NCI-H2029 (cell line): ENCODE results near the gene ASB3.
"Not testable (repeated sequence)": the region's sequence is repeated elsewhere in the genome, so short reads cannot be mapped to it uniquely, and the experiment has no call there.

Source experiments
- DNase-seq: peaks from one replicate; lab custom pipeline; 2025; lab: John Stamatoyannopoulos, UW

ASB3 gene, protein sequence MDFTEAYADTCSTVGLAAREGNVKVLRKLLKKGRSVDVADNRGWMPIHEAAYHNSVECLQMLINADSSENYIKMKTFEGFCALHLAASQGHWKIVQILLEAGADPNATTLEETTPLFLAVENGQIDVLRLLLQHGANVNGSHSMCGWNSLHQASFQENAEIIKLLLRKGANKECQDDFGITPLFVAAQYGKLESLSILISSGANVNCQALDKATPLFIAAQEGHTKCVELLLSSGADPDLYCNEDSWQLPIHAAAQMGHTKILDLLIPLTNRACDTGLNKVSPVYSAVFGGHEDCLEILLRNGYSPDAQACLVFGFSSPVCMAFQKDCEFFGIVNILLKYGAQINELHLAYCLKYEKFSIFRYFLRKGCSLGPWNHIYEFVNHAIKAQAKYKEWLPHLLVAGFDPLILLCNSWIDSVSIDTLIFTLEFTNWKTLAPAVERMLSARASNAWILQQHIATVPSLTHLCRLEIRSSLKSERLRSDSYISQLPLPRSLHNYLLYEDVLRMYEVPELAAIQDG

DNA sequence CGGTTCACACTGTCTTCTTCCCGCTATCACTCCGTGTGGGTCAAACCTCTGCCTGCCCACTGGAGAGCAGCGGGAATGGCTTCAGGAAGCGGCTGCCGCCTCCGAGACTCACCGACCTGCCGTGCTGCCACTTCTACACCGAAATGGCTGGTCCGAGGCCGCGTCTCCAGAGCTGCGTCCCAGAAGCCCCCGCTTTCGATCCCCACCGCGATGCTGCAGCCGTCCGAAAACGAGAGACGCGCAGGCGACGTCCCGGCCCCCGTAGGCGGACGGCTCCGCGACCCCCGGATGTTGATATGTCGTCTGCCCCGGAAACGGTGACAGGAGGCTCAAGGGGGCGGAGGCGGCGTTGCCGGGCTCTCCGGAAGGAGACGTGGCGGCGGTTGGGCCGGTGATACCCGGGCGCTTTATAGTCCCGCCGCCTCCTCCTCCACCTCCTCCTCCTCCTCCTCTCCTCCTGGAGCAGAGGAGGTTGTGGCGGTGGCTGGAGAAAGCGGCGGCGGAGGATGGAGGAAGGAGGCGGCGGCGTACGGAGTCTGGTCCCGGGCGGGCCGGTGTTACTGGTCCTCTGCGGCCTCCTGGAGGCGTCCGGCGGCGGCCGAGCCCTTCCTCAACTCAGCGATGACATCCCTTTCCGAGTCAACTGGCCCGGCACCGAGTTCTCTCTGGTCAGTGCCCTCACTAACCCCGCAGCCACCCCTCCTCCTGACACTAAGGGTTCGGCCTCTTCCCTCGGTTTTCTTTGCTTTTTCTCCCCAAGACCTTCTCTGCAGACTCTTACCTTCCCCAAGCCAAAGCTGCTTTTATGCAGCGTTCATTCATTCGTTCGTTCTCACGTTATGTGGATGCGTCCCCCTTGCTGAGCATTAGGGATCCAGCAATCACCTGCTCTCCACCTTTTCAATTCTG lies at the start of gene ASB3, which contains the start of gene ERLEC1:
Gene ASB3, minus strand, starts transcription at position 249 of the 909 bp plus-strand sequence. CDS start 21,381 bp downstream, outside the sequence.
Gene ERLEC1, plus strand, starts transcription at position 340 of the 909 bp plus-strand sequence. Its CDS starts 167 bp downstream, at position 507.
- DNase-seq, result peak; percentile 70

DNA sequence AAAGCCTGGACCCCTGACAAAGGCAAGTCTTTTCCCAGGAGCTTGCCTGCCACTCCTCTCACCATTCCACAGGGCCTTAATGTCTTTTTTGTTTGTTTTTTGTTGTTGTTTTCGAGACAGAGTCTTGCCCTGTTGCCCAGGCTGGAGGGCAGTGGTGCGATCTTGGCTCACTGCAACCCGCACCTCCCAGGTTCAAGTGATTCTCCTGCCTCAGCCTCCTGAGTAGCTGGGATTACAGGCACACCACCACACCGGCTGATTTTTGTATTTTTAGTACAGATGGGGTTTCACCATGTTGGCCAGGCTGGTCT lies 43.2 kb upstream of the ASB3 start:
- DNase-seq, result not testable (repeated sequence)

DNA sequence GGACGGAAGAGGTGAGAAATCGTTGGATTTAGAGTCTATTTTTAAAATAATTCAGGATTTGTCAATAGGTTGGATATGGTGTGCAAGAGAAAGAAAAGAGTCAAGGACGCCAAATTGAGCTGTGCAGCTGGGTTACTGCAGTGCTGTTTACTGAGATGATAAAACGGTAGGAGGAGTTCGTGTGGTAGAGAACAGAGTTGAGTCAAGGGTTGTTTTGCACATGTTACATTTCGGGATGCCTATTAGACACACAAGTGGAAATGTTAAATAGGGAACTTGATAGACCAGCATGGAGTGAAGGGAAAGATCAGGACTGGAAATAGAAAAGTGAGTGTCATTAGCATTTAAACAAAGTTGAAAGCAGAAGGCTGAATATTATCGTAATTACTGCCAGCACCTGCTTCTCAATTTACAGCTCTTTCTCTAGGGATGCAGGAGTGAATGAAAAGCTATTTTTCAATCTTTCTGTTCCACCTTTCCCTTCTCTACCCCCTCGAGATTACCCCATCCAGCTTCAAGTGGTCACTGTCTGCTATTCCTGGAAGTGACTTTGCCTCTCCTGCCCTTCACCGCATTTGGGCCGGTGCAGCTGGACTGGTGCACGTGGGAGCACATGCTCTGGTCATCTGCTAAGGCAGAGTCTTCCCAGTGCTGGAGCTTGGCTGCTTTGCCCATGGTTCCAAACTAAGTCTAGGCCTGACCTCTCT lies 42.7 kb upstream of the ASB3 start:
- no peak for DNase-seq

DNA sequence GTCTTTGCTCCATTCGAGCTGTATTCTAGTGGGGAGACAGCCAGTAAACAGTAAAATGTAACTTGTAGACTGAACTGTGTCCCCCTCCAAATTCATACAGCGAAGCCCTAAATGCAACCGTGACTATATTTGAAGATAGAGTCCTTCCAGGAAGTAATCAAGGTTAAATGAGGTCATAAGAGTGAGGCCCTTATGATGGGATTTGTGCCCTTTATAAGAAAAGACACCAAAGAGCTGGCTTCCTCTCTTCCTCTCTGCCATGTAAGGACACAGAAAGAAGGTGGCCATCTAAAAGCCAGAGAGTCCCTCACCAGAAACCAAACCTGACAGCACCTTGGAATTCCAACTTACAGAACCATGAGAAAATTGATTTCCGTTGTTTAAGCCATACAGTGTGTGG lies 41.6 kb upstream of the ASB3 start:
- no peak for DNase-seq

DNA sequence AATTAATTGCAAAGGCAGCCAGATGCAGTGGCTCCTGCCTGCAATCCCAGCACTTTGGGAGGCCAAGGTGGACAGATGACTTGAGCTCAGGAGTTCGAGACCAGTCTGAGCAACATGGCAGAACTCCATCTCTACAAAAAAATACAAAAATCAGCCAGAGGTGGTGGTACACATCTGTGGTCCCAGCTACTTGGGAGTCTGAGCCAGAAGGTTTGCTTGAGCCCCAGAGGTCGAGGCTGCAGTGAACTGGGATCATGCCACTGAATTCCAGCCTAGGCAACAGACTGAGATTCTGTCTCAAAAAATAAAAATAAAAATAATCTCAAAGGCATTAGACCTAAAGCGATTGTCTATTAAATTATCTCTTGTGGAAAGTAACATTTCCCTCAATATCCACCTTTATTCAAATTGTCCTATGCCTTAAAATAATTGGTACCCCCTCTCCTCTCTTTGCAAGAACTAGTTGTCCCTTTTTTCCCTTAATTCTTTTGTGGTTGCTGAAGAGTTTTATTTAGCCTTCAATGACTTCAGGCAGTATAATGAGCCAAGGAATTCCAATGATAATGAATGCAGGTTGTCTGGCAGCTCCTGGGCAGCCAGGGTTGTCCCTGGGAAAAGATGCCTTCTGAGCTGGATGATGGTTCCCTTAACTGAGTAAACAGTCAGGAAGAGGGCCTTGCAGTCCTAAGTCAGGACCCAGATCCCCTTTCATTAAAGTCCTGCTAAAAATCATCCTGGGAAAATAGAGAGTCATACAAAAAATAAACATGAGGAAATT lies 40.8 kb upstream of the ASB3 start:
- no peak for DNase-seq

DNA sequence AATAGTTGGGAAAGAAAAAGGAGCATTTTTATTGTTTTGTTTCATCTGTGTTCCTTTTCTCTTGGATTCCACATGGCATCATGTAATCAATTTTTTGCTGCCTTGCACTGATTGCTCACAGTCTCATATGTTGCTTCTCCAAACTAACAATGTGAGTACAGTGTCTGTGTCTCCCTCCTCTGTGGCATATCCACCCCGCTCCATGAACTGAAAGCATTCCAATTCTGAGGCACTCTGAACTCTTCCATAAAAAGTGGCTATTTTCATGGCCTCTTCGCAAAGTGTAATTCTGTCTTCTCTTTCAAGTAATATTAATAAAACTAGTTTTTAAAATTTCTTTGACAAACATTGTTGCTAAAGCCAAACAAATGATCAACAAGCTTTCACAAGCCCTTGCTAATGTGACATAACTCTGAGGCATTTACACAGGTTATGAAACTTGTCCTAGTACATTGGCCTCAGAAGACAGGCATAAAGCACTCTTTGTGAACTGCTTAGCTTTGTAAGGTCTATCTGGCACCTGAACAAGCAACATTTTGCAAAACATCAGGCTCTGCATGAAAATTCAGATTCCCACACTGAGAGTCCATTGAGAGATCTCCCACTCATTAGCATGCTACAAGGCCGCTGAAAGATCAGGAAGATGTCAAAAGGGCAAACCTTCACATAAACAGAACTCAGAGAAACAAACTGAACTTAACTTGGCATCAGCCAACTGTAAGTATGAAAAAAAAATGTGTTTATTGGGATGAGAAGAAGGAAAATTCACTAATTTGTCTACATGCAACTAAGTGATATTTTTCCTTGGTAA lies 40.0 kb upstream of the ASB3 start:
- no peak for DNase-seq

DNA sequence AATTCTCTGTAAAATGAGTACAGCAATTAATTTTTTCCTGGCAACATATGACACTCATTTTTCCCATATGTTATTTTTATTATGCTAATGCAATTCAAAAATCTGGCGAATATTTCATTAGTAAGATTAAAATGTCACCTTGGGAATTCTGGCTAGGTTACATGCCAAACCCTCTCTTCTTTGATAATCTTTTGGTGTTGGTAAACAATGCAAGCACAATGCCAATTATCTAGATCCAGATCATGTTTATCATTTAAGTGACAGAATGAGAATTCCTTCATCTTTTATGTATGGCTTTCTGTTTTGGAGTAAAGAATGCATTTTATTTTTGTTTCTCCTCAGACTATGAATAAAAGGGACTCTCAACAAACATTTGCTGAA lies 39.3 kb upstream of the ASB3 start:
- no peak for DNase-seq

DNA sequence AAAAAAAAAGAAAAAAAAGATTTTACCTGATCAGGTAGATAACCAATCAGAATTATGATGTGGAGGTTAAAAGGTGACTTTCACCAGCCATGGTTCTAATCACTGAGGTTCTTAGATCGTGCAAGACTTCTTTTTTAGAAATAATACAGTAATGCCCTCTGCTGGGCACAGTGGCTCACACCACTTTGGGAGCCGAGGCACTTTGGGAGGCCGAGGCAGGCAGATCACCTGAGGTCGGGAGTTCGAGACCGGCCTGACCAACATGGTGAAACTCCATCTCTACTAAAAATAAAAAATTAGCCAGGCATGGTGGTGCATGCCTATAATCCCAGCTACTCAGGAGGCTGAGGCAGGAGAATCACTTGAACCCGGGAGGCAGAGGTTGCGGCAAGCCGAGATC lies 36.9 kb upstream of the ASB3 start:
- not testable (repeated sequence) for DNase-seq

DNA sequence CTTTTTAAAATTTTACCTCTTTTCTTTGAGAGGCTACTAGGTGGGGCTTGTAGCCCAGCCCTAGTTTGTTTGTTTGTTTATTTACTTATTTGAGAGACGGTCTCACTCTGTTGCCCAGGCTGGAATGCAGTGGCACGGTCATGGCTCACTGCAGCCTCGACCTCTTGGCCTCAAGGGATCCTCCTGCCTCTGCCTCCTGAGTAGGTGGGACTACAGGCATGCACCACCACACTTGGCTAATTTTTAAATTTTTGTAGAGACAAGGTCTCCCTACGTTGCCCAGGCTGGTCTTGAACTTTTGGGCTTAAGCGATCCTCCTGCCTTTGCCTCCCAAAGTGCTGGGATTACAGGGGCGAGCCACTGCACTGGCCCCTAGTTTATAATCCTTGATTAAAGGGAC lies 35.1 kb upstream of the ASB3 start:
- no peak for DNase-seq

DNA sequence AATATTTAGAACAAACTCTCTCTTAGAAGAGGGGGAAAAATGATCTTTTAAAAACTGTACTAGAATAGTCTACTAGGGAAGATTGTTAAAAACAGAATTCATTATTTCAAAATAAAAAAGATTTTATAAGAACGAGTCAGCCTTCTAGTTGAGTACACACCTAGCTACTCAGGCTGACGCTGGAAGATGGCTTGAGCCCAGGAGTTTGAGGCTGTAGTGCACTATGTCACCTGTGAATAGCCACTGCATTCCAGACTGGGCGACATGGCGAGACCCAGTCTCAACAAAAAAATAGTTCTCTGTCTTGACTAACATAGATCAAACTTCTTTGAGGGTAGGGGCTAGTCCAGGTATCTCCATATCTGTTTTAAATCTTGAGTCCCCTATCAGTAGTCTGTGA lies 34.0 kb upstream of the ASB3 start:
- DNase-seq, result no peak

DNA sequence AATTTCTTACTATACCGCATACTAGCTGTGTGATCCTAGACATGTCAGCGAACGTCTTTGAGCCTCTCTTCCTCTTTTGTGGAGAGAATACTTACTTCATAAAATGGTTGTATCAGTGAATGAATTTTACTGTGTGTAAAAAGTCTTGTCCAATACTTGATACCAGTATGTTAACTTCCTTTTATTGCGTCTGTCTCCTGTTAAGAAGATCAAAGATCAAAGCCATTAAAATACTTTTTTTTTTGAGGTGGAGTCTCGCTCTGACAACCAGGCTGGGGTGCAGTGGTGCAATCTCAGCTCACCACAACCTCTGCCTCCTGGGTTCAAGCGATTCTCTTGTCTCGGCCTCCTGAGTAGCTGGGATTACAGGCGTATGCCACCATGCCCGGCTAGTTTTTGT lies 33.3 kb upstream of the ASB3 start:
- DNase-seq, result no peak

DNA sequence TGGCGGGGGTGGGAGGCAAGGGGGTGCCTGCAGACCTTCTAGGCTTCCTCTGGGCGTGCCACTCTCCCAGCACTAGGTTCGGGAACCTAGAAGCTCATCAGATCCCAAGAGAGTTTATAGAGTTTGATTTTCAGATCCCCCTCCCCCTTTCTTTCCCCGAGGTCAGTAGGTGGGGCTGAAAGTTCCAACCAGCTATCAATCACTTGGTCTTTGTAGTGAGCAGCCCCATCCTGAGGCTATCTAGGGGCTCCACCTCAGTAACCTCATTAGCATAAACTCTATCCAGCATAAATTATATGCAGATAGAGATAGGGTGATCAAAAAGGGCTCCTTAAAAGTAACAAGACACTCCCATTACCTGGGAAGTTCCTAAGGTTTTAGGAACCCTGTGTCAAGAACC lies 32.9 kb upstream of the ASB3 start:
- no peak for DNase-seq

DNA sequence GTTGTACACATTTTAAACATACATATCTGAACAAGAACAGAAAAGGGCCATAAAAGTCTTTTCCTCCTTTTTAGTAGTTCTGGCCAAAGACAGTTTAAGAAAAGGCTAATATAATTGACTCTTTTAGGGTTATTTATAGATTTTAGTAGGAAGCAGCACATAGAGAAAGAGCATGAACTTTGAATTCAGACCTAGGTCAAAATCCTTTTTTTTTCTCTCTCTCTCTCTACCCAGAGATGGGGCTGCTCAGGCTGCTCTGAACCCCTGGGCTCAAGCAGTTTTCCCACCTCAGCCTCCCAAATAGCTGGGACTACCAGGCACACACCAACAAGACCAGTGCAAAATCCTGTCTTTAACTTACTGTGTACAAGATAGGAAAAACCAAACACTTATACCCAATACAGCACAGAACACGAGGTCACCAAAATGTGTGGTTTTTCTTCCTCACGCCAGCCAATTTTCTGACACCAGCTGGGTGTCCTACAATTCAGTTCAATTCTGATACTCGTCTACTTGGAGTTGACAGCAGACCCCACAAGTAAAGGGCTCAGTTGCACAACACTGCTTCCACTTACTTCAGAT lies 32.2 kb upstream of the ASB3 start:
- DNase-seq, result no peak

DNA sequence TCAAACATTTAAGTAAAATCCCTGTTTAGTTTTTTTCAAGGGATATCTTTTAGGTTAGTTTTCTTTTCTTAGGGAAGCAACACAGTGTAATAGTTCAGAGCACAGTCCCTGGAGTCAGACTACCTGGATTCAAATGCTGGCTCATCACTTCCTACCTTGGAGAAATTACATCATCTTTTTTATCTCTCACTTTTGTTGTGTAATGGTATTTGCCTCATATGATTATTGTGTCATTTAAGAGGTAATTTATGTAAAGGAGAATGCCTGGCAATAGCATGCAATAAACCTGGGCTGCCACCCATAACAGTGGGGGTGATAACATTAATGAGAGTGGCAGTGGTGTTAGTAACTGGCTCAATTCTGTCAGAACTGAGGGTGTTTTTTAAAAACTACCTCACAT lies 26.4 kb upstream of the ASB3 start:
- no peak for DNase-seq

DNA sequence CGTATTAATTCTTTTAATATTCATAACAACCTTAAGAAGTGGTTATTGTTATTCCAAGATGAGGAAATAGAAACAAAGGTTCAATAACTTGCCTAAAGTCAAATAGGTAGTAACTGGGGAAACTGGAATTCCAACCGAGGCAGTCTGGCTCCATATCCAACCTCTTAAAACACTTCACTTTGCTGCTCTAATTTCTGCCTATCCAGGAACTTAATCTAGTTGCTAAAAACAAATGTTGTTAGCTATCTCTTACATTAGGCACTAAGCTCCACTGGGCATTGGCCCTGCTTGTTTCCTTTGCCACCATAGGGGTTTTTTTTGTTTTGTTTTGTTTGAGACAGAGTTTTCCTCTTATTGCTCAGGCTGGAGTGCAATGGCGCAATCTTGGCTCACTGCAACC lies 24.8 kb upstream of the ASB3 start:
- no peak for DNase-seq

DNA sequence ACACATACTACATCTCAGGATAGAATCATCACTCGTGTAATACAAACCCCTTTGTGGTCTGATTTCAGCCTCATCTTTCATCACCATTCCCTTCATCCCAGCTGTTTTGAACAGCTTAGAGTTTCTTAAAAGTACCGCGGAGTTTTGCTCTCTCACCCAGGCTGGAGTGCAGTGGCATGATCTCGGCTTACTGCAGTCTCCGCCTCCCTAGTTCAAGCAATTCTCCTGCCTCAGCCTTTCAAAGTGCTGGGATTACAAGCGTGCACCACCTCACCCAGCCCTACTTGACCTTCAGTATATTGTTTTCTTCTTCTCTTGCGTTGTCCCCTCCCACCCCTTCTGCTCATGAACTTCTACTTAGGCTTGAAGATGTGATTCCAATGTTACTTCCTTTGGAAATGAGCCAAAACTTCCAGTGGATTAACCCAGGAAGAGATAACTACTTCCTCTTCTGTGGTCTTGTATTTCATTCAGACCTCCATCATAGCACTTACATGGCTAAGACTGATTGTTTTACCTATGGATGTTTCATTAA lies 15.9 kb upstream of the ASB3 start:
- no peak for DNase-seq

DNA sequence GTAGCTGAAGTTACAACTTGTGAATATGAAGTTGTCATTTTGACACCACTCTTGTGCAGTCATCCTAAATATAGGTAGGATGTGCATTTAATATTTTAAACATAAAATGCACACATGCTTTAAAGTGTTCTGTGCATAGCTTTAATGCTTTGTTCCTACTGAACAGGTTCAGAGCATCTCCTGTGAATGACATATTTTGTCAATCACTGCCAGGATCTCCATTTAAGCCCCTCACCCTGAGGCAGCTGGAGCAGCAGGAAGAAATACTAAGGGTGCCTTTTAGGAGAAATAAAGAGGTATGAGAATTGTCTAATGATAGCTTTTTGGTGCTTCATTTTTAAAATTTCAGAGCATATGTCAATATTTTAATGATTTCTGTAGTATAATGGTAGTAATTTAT lies 14.8 kb upstream of the ASB3 start:
- no peak for DNase-seq

DNA sequence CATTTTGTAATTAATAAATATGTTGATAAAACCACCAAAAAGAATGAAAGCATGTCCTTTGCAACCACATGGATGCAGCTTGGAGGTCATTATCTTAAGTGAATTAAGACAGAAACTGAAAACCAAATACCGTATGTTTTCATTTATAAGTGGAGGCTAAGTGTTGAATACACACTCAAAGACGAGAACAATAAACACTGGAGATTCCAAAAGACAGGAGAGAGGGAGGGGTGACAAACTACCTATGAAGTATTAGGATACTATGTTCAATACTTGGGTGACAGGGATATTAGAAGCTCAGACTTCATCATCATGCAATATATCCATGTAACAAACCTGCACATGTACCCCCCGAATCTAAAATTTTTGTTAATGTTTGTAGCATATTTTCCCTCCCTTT lies 7.1 kb upstream of the ASB3 start:
- DNase-seq, result no peak

DNA sequence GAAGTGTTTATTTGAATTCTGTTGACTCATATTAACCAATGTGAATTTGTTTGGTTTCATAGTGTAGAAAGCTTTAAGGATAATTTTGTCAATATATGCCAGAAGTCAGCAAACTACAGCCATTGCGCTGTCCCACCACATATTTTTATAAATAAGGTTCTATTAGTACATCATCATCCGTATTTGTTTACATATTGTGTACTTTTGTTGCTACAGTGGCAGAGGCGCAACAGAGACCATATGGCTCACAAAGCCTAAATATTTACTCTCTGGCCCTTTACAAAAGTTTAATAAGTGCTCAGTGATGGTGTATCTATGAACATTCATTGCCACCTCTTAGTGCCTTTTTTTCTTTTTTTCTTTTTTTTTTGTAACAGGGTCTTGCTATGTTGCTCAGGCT lies 6.5 kb upstream of the ASB3 start:
- no peak for DNase-seq
